ENCODE data around the gene AGBL3.

Gene AGBL3

DNA sequence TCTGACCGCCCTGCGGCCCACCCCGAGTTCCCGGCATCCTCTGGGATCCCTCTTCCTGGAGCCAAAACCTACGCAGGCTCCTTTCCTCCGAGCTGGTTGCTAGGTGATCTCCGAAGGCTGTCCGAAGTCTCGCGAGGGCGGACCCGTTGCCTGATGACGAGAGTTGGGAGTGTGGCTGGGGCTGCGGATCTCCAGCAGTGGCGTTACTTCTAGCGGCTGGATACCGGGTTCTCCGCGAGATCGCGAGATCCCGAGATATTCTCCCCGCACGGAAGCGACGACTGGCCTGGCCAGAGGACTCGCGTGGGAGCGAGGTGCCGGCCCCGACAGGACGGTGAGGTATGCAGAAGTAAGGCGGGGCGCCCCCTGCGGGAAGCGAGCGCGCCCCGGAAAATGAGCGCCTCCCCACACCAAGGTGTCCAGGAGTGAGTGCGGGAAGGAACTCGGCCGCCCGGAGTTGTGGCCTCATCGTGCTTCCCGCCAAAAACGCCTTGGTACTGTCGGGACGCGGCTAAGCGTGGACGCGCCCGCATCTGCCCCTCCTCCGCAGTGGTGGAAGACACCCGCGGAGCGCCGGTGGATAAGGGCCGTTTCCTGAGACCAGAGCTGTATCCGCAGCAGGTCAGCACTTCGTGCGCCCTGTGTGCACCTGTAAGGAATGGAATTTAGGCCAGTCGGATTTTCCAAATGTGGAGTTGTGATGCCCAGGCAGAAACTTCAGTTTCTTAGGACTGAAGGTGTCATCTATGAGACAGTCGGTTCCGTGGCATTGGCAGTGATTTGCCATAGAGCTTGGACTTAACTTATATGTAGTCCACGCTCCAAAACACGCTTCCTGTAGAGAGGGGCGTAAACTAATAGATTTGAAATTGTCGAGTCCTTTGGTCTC lies at the start of gene AGBL3:
Gene AGBL3 (plus strand): TSS at position 146 of the 889 bp plus-strand sequence. CDS start 1,426 bp downstream, outside the sequence.
- DNase-seq (ENCODE audit: low spot score): peak; percentile 96

DNA sequence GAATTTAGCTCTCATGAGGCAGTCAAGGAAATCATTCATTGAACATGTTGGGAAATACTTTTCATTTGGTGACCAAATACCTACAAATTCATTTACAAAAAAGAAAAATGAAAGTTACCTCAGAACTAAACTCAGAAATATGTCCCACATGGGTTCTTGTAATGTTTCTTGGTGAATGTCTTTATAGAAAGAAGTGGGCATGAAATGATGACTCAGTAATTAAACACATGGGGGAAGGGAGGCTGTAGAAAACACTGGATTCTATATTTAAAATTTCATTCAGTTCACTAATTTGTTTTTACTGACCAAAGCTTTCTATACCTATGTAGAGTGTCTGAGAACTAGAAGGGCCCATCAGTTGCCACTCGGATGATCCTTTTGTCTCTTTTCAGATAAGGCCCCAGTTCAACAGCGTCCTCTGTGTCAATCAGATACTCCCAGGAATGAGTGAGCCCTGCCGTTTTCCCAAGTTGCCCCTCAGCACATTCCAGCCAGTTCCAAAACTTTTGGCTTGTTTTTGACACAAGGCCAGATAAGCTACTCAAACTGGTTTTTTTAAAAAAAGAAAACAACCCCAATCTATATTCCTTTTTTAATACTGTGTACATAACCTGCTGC lies 49.3 kb upstream of the AGBL3 start:
- no peak for DNase-seq (ENCODE audit: low spot score)

GRCh38 chr7:134938141-134938540 lies 48.2 kb upstream of the AGBL3 start:
- no peak for DNase-seq (ENCODE audit: low spot score)

DNA sequence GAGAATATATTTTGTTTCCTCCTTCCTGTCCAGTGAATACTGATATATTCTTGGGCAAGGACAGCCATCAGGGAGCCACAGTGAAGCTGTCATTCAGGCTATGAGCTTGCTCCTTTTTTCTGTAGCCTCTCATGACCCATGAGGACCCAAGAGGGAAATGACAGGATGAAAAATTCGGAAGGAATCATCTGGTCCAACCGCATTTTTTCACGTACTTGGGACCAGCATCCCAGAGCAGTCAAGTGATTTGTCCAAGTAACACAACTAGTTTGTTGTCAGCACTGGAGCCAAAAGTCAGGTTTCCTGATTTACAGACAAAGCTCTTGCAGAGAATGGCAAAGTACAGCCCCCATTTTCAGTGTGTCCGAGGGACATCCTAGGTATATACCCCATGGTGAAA lies 47.2 kb upstream of the AGBL3 start:
- DNase-seq (ENCODE audit: low spot score): no peak

DNA sequence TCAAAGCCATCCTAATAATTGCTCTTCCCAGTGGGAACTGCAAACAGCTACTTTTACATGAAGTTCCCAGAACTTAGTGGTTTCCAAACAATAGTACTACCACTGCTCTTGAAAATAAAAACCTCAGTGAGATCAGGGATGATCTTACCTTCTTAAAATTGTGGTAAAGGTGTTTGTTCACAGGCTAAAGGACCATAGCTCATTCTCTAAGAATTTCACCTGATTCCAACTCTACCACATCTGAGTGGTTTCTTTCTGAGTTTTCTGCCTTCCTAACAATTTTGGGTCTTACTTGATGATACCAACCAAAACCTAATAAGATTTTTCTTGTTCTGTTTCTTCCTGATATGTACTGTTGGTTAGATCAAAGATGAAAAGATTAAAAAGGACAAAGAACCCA lies 45.6 kb upstream of the AGBL3 start:
- DNase-seq (ENCODE audit: low spot score): no peak

GRCh38 chr7:134941185-134941900 lies 45.0 kb upstream of the AGBL3 start:
- no peak for DNase-seq (ENCODE audit: low spot score)

GRCh38 chr7:134941952-134942351 lies 44.4 kb upstream of the AGBL3 start:
- no peak for DNase-seq (ENCODE audit: low spot score)

- no peak for DNase-seq (ENCODE audit: low spot score)
Measured at GRCh38 chr7:134942690-134943466, 43.4 kb upstream of the AGBL3 start.

DNA sequence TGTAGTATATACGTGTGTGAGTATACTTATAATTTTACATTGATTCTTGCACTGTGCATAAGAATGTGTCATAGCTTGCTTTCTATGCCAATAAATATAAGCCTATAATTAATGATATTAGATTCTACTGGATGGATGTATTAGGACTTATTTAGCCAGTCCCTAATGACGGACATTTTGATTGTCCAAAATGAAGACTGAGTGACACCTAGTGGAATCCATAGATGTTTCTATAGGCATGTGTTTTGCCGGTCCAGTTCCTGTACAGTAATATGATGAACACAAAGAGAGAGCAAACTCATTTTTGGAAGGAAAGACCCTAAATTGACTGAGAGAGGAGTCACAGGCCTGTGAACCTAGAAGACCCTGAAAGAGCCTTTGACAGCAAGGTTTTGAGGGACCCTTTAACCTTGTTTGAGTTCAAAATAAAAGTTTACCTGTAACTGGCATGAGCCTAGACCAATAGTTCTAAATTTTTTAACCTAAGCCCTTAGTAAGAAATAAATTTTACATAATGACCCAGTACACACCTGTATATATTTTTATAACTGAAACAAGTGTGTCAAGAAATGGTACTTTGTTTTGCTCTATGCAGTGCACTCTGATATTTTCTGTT lies 42.4 kb upstream of the AGBL3 start:
- DNase-seq (ENCODE audit: low spot score): no peak

DNA sequence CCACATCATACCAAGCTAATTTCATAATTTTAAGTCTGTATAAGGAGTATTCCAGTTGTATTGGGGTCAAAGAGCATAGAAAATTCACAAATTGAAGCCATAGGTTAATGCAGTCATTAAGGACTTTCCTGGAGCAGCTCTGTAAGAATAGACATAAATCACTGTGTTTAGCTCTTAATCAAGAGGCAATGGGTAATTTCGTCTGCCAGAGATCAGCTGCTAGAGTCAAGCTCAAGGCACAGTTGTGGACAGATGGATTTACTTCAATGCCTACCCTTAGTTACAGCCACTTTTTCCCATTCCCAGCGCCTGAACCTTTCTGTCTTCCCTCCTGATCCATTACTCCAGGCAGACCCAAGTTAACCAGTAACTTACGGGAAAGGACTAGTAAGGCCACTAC lies 40.6 kb upstream of the AGBL3 start:
- no peak for DNase-seq (ENCODE audit: low spot score)

DNA sequence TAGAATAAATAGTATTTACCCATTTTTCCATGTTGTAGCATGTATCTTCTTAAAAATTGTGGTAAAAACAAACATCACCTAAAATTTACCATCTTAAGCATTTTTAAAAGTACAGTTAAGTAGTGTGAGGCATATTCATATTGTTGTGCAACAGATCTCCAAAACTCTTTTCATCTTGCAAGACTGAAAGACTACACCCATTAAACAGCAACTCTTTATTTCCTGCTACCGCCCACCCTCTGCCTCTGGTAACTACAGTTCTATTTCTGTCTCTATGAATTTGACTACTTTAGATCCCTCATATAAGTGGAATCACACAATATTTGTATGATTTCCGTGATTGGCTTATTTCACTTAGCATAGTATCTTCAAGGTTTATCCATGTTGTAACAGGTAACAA lies 40.0 kb upstream of the AGBL3 start:
- DNase-seq (ENCODE audit: low spot score): no peak

DNA sequence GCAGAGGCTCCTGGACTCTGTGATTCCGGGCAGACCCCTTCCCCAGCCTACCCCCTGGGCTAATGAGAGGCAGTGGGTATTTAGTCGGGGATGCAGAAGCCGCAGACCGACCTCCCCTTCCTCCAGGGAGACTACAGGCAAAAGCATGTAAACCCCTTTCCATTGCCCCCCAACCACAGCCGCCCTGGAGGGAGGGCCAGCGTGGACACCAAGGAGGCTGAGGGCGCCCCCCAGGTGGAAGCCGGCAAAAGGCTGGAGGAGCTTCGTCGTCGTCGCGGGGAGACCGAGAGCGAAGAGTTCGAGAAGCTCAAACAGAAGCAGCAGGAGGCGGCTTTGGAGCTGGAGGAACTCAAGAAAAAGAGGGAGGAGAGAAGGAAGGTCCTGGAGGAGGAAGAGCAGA lies 39.0 kb upstream of the AGBL3 start:
- no peak for DNase-seq (ENCODE audit: low spot score)

GRCh38 chr7:134947831-134948230 lies 38.5 kb upstream of the AGBL3 start:
- no peak for DNase-seq (ENCODE audit: low spot score)

GRCh38 chr7:134948246-134948645 lies 38.1 kb upstream of the AGBL3 start:
- DNase-seq (ENCODE audit: low spot score): no peak

DNA sequence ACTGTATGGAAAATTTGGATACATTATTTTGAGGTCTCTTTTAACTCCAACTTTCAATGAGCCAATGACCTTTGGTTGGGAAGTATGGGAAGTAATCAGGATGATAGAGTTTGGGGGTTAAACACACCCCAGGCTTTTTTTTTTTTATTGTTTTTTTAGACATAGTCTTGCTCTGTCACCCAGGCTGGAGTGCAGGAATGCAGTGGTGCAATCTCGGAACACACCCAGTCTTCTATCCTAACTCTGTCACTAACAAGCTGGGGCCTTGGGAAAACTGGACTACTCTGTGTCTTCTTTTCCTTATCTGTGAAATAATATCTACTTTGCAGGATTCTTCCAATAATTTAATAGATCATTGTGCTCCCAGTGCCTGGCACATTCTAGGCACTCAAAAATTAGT lies 37.6 kb upstream of the AGBL3 start:
- DNase-seq (ENCODE audit: low spot score): no peak

DNA sequence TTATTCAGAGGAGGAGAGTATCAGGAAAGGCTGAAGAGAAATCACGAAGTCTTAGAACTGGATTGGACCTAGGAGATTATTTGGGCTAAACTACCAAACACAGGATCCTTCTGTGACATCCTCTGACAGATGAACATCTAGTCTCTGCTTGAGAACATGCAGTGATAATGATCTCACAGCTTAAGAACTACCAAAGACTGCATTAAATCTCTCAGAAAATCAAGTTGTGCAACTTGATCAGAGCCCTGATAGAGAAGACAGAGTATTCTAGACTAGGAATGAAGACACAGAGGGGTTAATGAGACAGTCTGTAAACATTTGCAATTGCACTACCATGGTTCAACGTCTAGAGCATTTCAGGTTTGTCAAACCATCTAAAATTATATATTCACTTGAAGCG lies 37.1 kb upstream of the AGBL3 start:
- no peak for DNase-seq (ENCODE audit: low spot score)

GRCh38 chr7:134954197-134955082 lies 31.9 kb upstream of the AGBL3 start:
- DNase-seq (ENCODE audit: low spot score): no peak

GRCh38 chr7:134957005-134957404 lies 29.3 kb upstream of the AGBL3 start:
- DNase-seq (ENCODE audit: low spot score): no peak

DNA sequence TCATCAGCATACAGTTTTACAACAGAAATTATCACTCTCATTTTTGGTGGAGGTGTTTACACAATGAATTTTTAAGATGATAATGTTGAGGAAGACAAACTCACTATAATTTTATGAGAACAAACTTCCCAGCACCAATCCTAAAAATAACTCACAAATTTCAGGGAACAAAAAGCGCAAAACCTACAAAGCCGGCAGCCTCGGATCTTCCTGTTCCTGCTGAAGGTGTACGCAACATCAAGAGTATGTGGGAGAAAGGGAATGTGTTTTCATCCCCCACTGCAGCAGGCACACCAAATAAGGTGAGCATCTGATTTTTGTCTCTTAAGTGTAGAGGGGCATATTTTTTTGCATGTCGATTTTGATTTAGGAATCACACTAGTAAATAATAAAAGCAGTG lies 26.5 kb upstream of the AGBL3 start:
- DNase-seq (ENCODE audit: low spot score): no peak

DNA sequence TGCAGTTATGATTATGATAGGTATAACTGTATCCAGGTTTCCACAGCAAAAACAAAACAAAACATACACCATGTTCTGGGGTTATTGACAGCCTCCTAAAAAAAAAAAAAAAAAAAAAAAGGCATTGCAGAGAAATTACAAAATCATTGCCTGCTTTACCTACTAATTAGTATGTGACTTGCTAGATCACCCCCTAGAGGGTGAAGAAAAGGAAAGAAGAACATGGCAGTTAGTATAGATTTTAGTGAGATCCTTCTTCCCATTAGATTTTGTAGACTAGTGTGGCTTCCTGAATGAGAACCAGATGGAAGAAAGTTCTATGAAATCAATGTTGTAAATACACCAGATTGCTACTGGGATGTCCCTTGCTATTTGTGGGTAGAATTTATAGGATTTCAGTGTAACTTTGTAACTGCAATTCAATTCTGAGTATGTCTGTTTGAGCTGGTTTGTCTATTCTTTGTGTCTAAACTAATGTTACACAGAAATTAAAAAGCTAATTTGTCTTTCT lies 24.0 kb upstream of the AGBL3 start:
- no peak for DNase-seq (ENCODE audit: low spot score)

Data from left forelimb (tissue), 1 donor.